Ishikawa (cell line): ENCODE measurements around the gene SLC4A1AP.
A peak's percentile ranks its signal among the peaks of the same experiment; 100 is the strongest.

Source experiments
- CEBPB ChIP-seq: IDR thresholded peaks from 2 replicates; pipeline ENCODE4 v1.6.1; 2012
- EP300 ChIP-seq: IDR thresholded peaks from 2 replicates; pipeline ENCODE4 v1.6.1; 2012; ENCODE audit warnings: borderline replicate concordance
- TAF1 ChIP-seq: IDR thresholded peaks from 2 replicates; pipeline ENCODE4 v1.6.1; 2012; ENCODE audit warnings: low read depth, mild to moderate bottlenecking
- TCF12 ChIP-seq: IDR thresholded peaks from 2 replicates; pipeline ENCODE4 v1.6.1; 2012; ENCODE audit warnings: low read depth
- YY1 ChIP-seq: IDR thresholded peaks from 2 replicates; pipeline ENCODE4 v1.6.1; 2012; ENCODE audit warnings: low read depth

DNA sequence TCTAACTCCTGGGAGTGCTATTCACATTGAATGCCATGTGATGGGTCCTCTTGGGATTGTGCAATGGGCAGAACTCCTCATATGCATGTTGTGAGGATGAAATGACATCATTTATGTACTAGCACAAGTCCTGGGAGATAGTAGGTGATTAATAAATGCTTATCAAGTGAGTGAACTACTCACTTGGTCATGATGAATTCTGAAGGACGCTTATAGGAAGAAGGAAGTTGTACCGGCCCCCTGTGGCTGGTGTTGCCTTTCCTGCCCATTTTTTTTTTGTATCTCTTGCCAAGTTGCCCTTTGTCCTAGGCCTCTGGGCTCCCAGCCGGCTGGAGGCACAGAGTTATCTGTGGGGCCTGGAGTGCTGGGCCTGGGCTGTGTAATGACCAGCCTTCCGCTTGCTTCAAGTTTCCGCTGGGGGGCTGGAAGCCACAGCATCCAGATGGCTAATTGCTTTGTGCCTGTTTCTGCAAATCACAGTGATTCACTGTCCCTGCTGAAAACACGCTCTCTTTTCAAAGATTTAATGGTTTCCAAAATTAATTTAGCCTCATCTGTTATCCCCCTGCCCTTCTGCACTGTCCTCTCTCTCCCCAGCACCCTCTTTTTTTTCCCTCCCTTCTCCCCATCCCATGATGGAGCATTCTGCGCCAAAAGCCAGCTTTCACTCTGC is 74.1 kb downstream of the SLC4A1AP start:
- TF ChIP-seq EP300: no peak
- TF ChIP-seq YY1: no peak
- TF ChIP-seq CEBPB: peak; percentile 45; the same call in 1 of the 2 replicates
- no peak for TF ChIP-seq TAF1
- no peak for TF ChIP-seq TCF12
